Stimulated activated naive CD4-positive, alpha-beta T cell (primary cell): ENCODE measurements around the gene TMEM61.
"Not testable (repeated sequence)": the region's sequence is repeated elsewhere in the genome, so short reads cannot be mapped to it uniquely, and the experiment has no call there.

Source experiments
- DNase-seq, 6 experiments: peaks; one replicate each; lab custom pipeline; 2025; lab: John Stamatoyannopoulos, UW

TMEM61 gene

DNA sequence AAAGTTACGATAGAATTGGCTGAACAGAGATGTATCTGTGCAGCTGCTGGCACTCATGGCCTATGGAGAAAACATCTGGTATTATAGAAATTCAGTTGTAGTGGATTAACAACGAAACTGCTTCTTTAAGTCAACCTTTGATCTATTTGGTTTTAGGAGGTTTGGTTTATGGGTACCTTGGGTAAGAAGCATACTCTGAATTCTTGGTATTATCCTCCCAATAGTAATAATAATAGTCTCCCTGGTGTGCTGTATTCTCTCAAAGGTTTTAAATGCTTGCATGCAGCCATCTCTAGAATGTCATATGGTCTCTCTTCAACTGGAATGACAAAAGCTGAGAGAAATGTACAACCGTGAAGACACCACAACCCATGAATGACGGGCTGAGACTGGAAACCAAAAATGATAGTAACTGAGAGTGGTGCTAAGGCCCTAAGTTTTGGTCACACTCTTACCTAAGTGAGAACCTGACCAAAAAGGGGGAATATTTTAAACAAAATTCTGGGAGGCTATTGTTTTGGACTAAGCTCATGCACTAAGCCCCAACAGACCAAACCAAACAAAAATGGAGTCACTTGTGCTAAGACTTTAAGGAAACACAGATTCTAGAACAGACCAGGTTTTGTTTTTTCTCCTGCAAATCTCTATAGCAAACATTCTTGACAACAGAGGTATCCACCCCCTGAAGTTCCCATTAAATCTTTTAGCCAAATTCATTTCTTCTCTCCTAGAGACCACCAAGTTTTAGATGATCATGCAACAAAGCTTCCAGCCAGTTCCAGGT, 17.6 kb upstream of the TMEM61 start:
- no peak for DNase-seq

DNA sequence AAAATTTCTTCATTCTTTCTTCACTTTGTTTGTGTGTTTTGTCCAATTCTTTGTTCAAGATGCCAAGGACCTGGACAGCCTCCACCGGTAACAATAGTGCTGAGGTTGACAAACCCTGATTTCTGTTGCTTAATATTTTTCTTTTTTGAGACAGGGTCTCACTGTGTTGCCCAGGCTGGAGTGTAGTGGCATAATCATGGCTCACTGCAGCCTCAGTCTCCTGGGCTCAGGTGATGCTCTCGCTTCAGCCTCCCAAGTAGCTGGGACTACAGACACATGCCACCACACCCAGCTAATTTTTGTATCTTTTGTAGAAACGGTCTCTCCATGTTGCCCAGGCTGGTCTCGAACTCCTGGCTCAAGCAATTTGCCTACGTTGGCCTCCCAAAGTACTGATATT, 16.6 kb upstream of the TMEM61 start:
- DNase-seq: not testable (repeated sequence)

DNA sequence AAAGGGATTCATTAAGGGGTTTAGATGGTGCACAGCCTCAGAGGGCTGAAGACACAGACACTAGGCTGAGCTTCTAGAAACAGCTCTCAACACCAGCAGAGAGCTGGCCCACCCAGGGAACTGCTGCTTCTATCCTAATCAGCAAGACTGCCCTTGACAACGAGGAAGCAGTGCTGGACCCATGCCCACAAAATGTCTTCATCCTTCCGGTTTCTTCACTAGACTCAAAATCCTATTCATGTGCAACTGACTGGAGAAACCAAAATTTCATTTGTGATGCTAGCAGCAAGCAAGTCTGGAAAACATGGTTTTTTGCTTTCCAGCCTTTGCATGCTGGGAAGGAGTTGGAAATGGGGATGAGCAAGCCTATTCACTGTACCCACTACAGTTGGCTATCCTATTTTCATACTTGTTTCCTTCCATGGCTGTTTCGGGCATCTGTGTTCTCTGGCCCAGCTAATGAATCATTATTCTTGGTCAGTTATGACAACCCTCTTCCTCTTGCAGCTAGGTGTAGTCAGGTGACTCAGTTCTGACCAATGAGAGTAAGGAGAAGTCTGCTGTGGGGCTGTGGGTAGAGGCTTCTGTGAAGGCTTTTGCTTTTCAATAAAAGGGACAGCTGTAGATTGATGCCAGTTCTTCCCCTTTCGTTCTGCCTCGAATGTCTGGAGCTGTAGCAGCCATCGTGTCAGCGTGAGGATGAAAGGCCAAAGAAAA, 14.6 kb upstream of the TMEM61 start:
- DNase-seq: no peak

DNA sequence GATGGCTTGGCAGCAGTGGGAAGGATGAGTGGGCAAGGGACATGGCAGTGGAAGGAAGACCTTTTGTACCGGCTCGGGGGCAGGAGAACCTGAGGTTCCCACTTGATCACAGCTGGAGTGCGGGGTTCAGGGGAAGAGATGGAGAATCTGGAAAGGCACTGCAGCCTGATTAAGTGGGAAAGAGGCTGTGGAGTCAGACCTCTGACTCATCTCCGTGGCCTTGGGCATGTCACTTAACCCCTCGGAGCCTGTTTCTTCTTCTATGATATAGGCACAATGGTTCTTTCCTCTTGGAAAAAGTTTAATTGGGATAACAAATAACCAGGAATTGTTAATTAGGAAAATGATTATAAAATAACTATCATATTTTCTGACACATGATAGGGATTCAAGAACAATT, 13.1 kb upstream of the TMEM61 start:
- DNase-seq: no peak

DNA sequence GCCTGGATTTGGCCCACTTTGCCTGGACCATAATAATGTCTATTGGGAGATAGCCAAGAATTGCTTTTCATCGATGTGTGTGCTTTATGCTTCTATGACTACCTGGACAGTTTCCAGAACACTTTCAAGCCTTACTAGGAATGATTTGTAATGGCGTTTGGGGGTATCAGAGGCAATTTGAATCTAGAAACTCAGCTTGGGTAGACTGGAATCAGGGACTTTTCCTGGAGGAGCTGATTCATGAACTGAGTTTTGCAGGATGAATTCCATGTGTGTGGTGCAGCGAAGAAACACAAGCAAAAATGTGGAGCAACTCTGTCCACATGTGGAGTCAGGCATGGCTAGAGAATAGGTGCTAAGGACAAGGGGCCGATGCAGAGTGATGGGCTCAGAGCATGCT, 11.9 kb upstream of the TMEM61 start:
- no peak for DNase-seq

DNA sequence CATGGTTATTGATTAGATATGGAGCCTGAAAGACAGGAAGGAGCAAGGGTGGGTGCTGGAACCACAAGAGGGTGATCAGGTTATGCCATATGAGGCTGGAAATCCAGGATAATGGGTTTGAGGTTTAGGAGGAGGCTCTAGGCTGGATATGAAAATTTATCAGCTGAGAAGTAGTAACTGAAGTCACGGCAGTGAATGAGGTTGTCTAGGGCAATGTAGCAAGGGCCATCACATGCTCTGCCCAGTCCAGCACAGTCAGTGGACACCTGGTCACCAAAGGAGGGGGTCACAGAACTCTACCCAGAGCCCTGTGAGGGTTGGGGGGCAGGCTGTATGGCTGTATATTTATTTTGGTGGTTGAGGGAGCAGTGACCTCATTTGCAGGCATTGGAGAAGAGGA, 10.5 kb upstream of the TMEM61 start:
- no peak for DNase-seq

DNA sequence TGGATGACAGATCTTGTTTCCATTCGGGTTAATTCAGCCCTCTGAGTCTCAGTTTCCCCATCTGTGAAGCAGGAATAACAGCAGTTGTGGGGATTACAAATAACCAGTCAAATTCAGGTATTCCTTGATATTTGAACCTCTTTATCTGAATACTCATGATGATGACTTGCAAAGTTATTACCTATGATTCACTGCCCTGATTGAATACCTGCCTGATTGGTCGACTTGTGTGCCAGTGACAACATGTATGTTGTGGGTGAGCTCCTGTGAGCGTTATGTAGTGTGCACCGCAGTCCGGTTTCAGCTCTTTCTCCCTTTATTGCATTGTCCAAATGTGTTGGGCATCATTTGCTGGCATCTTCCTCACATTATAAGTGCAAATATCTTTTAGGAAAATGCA, 9.5 kb upstream of the TMEM61 start:
- DNase-seq: no peak

DNA sequence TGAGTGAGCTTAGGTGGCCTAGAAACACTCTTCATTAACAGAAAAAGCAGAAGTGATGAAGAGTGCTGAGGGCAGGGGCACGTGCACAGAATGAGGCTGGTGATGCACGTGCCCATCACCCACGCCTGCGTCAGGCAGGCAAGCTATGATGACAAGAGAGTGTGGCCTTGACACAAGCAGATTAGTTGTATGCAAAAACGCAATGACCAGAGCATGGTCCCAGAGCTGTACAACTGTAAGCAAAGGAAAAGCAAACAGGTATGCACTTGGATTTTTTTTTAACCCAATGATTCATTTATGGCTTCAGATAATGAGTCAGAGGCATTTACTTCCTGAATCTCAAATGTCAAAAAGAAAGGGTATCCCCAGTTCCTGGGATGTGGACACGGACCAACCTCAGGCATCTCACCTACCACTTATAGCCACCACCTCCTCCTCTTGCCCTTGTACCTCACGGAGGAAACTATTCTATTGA, 9.1 kb upstream of the TMEM61 start:
- no peak for DNase-seq

DNA sequence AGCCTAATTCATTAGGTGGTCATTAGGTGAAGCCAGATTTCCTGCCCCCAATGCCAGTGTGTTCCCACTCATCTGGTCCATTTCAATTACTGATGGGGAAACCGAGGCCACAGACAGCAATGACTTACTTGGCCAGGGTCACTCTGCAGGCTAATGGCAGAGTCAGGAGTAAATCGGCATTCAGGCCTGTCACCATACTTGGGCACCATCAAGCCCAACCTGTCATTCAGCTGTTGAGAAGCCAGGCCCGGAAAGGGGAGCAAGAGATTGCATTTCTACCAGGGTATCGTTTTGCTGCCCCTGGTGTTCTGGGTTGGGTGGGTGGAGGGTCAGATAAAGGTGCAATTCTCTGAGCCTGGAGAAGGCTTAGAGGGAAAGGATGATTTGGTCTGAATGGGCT, 8.0 kb upstream of the TMEM61 start:
- no peak for DNase-seq

DNA sequence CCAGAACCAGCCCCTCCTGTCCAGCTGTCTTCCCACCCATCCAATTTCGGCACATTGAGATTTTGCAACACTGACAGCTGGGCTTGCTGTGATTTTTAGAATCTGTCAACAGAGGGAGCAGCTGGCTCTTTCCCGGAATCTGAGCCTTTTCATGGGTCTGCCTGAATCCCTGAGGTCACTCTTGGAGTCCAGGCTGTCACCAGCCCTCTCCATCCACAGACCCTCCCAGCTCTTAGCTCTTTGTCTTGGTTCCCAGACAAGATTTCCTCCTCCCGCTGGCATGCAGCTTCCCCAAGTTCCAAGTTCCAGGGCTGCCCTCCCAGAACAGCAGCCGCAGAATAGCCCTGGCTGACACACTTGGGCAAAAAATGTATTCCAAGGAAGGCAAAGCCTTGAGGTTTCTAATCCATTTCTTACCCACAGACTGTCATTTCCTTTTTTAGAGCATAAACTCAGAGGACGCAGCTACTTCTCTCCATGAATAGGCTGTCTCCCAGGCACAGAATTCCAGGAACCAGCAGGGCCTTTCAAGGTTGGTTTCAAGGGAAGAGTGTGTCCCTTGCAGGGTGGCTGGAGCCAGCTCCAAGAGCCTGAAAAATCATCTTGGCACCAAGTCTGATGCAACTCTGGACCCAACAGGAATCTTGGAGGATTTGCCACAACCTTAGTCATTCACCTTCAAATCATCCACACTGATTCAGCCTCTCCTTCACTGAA, 7.1 kb upstream of the TMEM61 start:
- DNase-seq: no peak

DNA sequence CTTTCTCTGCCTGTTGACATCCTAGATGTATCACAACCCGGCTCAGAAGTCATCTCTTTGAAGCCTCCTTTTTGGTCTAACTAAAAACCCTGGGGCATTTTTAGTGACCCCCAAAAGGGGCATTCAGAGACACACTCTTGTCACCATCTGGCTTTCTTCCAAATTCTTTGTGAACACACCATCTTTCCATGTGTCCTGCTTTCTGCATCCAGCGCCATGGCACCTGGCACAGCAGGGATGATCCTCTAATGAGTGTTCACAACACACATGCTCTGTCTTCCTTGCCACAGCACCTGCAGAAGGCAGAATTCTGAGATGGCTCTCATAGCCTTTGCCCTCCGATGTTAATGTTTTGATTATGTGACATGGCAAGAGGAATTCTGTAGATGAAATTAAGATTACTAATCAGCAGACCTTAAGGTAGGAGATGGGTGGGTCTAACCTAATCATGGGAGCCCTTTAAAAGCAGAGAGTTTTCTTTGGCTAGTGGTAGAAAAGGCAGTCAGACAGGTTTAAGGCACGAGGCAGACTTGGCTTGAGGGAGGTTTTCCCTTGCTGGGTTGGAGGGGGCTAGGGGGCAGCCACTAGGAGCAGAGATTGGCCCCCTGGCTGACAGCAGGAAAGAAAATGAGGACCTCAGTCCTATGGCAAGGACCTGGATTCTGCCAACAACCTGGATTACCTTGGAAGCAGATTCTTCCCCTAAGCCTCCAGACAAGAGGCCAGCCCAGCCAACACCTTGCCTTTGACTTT, 4.9 kb upstream of the TMEM61 start:
- DNase-seq: no peak

DNA sequence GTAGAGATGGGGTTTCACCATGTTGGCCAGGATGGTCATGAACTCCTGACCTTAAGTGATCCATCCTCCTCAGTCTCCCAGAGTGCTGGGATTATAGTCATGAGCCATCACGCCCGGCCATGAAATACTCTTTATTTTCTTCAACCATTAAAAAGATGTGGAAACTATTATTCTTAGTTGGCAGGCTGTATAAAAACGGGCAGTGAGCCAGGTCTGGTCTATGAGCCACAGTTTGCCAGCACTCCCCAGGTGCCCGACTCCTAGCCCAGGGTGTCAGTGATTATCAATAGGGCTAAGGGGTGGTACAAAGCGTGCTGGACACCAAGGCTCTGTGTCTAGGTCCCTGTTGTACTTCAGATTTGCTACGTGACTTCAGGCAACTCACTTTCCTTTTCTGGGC, 3.7 kb upstream of the TMEM61 start:
- no peak for DNase-seq

DNA sequence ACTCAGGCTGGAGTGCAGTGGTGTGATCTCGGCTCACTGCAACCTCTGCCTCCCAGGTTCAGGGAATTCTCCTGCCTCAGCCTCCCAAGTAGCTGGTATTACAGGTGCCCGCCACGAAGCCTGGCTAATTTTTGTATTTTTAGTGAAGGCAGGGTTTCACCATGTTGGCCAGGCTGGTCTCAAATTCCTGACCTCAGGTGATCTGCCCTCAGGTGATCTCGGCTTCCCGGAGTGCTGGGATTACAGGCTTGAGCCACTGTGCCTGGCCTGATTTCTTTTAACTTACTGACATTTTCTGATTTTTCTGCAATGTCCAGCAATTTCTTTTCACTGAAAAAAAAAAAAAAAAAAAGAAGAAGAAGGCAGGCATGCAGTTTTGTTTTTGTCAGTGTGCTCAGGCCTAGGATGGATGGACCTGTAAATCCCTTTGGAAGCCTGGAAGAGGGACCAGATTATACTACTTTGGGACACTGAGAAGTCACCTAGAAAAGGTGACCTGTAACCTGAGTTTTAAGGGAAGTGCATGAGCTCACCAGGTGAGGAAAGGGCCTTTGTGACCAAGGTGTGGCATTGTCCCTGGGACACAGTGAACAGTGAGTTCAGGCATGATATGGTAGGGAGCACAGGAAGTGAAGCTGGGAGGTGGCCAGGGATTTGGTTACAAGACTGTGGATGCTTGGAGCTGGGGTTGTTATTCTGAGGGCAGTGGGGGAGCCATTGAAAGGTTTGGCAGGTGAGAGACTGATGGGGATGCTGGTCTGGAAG, 2.7 kb upstream of the TMEM61 start:
- DNase-seq: no peak

DNA sequence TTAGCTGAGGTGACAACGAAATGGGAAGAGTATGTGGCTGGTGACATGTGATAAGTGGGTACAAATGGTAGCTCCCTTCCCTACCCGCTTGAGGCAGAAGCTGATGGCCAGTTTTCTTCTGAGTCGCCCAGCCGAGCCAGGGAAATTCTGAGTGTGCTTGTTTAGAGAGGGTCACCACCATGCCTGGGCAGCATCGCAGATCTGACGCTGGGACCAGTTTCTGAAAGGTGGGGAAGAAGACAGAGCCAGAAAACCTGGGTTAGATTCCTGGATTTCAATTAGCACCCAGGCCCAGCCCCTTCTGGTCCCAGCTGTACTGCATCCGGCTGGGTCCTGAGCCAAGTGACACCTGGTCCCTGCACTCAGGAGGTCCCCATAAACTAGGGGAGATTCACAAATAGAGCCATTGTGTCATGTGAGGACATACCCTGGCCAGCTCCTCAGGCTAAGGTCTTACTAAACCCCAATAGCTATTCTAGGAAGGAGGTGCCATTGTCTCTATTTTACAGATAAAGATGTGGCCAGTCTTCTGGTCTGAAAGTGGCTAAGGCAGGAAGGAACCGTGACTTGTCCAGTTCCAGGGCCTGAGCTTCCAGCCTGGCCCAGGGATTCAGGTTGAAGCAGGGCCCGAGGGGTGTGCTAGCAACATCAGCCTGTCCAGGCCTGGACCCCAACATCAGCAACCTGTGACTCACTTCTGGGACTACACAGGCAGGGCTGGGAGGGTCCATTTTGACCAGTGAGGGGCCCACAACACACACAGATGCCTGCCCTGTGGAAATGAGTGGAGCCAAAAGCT, 1.7 kb upstream of the TMEM61 start:
- DNase-seq: no peak

DNA sequence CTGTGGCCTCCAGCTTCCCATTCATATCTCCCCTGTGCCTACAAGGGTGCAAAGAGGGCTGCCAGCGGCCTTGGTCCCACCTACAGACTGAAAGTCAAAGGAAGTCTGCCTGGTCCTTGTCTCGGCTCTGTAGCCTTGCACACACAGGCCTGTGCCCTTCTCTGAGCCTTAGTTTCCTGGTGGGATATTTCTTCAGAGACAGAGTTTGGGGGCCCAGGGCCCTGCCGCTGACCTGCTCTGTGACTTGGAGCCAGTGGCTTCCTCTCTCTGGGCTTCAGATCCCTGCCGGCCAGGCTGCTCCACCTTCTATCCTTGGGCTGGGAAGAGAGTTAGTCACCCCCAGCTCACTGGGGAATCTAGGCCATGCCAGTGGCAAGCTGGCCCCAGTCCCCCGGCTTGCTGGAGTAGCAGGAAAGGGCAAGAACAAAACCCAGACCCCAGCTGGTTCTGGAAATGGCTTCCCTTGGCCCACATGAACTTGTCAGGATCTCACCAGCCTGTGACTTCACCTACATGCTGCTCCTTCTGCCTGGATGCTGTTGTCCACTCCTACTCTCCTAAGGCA, 1.0 kb upstream of the TMEM61 start:
- DNase-seq: no peak

DNA sequence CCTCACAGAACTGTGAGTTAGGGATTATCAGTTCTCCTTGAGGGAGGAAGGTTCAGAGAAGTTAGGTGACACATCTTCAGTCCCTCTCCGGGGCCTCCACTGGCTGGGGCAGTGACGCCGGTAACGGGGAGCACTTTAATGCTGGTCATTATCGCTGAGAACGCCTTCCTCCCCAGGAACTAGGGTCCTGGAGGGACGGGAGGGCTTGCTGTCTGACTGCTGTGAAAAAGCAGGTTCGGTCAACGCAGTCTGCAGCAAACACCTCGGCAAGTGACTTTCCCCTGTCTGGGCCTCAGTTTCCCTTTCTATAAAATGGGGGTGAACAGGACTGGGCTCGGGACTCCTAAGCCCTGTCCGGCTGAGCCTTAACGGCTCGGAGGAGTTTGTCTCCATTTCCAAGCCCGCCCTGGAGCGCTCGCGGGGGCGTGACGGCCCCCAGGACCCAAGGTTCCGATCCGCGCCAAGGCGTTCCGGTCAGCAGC, 341 bp upstream of the TMEM61 start:
- no peak for DNase-seq

DNA sequence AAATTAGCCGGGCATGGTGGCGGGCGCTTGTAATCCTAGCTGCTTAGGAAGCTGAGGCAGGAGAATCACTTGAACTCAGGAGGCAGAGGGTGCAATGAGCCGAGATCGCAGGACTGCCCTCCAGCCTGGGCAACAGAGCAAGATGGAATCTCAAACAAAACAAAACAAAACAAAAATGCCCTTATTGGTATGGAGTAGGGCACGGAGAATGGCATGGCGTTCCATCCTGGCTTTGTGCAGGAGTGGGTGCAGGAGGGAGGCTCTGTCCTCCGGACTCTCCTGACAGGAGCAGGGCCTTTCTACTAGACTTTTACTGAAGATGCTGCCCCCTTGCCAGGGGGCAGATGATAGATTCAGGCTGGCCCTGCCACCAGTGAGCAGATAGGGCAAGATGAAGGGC, 1.0 kb downstream of the TMEM61 start:
- DNase-seq: no peak

DNA sequence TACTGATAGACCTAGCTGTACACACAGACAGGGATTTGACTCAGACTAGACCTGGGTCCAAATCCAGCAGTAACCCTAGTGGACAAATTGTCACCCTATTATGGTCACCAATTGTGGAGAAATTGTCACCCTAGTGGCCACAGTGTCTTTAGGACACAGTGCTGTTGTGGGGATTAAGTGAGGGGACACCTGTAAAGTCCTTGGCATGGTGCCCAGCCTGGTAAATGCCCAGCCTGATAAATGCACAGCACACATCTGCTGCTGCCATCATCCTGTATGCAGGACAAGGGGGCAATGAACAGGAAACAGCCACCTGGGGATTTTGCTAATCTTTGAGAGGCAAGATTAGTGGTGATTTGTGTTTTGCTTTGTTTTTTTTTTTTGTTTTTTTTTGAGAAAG, 2.3 kb downstream of the TMEM61 start:
- no peak for DNase-seq

DNA sequence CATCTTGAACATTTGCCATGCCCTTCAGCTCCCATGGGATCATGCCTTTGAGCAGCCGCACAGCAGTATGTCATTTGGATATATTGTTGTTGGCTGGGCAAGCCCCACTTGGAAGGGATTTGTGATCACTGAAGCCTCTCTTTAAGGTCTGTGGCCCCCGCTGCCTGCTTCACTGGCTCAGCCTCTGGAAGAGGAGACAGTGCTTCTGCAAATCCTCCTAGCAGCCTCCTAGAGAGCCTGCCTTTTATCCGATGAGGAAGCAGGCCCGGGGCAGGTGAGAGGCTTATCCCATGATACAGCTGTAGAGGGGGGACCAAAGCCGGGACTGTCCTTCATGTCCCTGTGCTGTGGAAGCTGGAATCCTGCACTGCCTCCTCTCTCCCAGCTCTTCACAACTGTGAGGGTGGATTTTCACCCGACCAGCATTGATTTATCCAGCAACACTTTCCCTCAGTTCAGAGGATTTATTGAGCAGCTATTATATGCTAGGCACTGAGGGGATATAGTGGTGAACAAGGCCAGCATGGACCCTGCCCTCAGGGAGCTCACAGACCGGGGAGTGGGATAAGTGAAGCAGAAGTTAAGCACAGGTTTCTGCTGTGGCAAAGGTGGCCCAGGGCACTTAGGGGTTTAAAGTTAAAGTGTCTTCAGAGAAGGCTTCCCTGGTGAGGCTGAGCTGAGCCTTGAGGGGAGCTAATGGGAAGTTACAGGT, 3.9 kb downstream of the TMEM61 start:
- DNase-seq: no peak
